Sigmoid colon (tissue), 7 donors: ENCODE data around the gene CRY1. TPM values are rescaled to one million over a fixed set of nuclear protein-coding genes. Genes with fewer than 3 reads are reported as not detected.

ENCODE experiments used
- DNase-seq: peaks from one replicate; pipeline ENCODE4 v3.0.0-alpha.2; 2019
- H3K27ac ChIP-seq, 4 donors: fragments of 200-600 bp; sonication (generic); one replicate each; pipeline ENCODE4 v1.5.1; 2016 to 2019; ENCODE audit warnings: mild to moderate bottlenecking in 1 of 4
- H3K27me3 ChIP-seq, 3 donors: fragments of 200-600 bp; sonication (generic); one replicate each; pipeline ENCODE4 v1.5.1; 2019; ENCODE audit warnings: mild to moderate bottlenecking in 1 of 3
- H3K36me3 ChIP-seq, 4 donors: fragments of 200-600 bp; sonication (generic); one replicate each; pipeline ENCODE4 v1.5.1; 2016 to 2019
- H3K4me1 ChIP-seq, 4 donors: fragments of 200-600 bp; sonication (generic); one replicate each; pipeline ENCODE4 v1.5.1; 2017 to 2019
- H3K4me3 ChIP-seq, 4 donors: fragments of 200-600 bp; sonication (generic); one replicate each; pipeline ENCODE4 v1.5.1; 2017 to 2019; ENCODE audit warnings: mild to moderate bottlenecking in 2 of 4, moderate library complexity in 1 of 4
- H3K9me3 ChIP-seq, 4 donors: fragments of 200-600 bp in 3 of 4; sonication (generic) in 3 of 4; one replicate each; pipeline versions ENCODE4 v1.5.1 to v1.6.1; 2013 to 2019
- CTCF ChIP-seq, 4 experiments: fragments of 450-650 bp in 3 of 4; fragments of 200-600 bp in 1 of 4; IDR thresholded peaks; one replicate each; pipeline ENCODE4 v1.5.1; 2016 to 2019; ENCODE audit warnings: antibody characterized with exemption in 4 of 4, mild to moderate bottlenecking in 3 of 4, moderate library complexity in 2 of 4
- EP300 ChIP-seq, 4 donors: sonication (generic); formaldehyde crosslinking; IDR thresholded peaks; one replicate each; pipeline ENCODE4 v1.6.1; 2017; ENCODE audit warnings: antibody characterized with exemption in 4 of 4
- POLR2A ChIP-seq, 2 donors: fragments of 450-650 bp; IDR thresholded peaks; one replicate each; pipeline ENCODE4 v1.6.1; 2016; ENCODE audit warnings: antibody characterized with exemption in 2 of 2, mild to moderate bottlenecking in 2 of 2, moderate library complexity in 2 of 2
- POLR2AphosphoS5 ChIP-seq, 4 donors: sonication (generic); formaldehyde crosslinking; IDR thresholded peaks; one replicate each; pipeline ENCODE4 v1.6.1; 2017; ENCODE audit warnings: antibody characterized with exemption in 4 of 4
- WGBS, 2 donors: extraction: QIAGEN DNeasy Blood & Tissue Kit; methylation state at CpG; one replicate each; pipeline ENCODE4 v1.1.7; 2013; 5-methylcytosine and 5-hydroxymethylcytosine counted together
- intact Hi-C: fragments of 100-400 bp; cut with DNase I; formaldehyde crosslinking; loops from one replicate; pipeline ENCODE4 v1.15.1; 2023
- polyA plus RNA-seq, 3 donors: library from polyadenylated mRNA; stranded (reverse); fragments of 200-250 nt; gene quantifications; one replicate each; pipeline ENCODE4 v1.2.3, GENCODE V29; 2013
- total RNA-seq, 4 donors: library from RNA; depleted of rRNA; stranded (reverse); fragments of >200 nt; gene quantifications; one replicate each; pipeline ENCODE4 v1.1.0, GENCODE V29; 2016
- donor health status: healthy with polysubstance abuse.
- donor health status: Bipolar disorder and iron deficiency.
- donor health status: healthy.

Gene CRY1
- total and polyA plus RNA-seq, 7 donors: 7.2 to 40.4 (median 20.3) TPM

DNA sequence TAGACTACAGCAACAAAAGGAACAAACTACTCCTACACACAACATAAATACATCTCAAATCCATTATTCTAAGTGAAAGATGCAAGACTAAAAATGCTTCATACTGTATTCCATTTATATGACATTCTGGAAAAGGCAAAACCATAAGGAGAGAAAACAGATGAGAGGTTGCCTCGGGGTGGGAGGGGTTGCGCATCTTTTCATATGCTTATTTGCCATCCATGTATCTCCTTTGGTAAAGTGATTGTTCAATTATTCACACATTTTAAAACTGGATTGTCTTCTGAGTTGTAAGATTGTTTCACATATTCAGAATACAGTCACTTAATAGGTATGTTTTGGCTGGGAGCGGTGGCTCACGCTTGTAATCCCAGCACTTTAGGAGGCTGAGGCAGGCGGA lies 142.8 kb downstream of the CRY1 start:
- 94 to 96% methylated on average over 5 of the region's 5 CpGs for WGBS, 2 donors
- DNase-seq: no peak
- Histone ChIP-seq H3K36me3 (no peaks in the 10 kb centered on the region), H3K9me3 (no peaks in the 10 kb centered on the region), H3K27ac (no peak overlapping the region), H3K4me1 (peaks cover 0 to 18% (median 13%) of the 10 kb centered on the region in 4 donors), H3K4me3 (no peak overlapping the region), H3K27me3 (no peaks in the 10 kb centered on the region)
- intact Hi-C loops: loop anchor here (10.0 kb wide), 1 partner anchor 176 kb away; the partner anchor contains the start of gene RIC8B
- TF ChIP-seq POLR2AphosphoS5 (IDR thresholded peaks at IDR 0.05): no peak
- TF ChIP-seq EP300 (IDR thresholded peaks at IDR 0.05): no peak
- no peak for TF ChIP-seq CTCF (IDR thresholded peaks at IDR 0.05)
- no peak for TF ChIP-seq POLR2A (IDR thresholded peaks at IDR 0.05)

- no peak for DNase-seq
- no peak overlapping the region for H3K27ac ChIP-seq
- H3K4me1 ChIP-seq: no peaks in the 10 kb centered on the region
- H3K27me3 ChIP-seq: no peaks in the 10 kb centered on the region
- no peak overlapping the region for H3K4me3 ChIP-seq
- TF ChIP-seq POLR2A (IDR thresholded peaks at IDR 0.05) (no peak), CTCF (IDR thresholded peaks at IDR 0.05) (no peak), POLR2AphosphoS5 (IDR thresholded peaks at IDR 0.05) (no peak), EP300 (IDR thresholded peaks at IDR 0.05) (no peak)
- no peaks in the 10 kb centered on the region for H3K36me3 ChIP-seq
- H3K9me3 ChIP-seq: no peaks in the 10 kb centered on the region
- intact Hi-C loops: no loop called here
Observed at GRCh38 chr12:106947461-106947860, 145.9 kb downstream of the CRY1 start.

DNA sequence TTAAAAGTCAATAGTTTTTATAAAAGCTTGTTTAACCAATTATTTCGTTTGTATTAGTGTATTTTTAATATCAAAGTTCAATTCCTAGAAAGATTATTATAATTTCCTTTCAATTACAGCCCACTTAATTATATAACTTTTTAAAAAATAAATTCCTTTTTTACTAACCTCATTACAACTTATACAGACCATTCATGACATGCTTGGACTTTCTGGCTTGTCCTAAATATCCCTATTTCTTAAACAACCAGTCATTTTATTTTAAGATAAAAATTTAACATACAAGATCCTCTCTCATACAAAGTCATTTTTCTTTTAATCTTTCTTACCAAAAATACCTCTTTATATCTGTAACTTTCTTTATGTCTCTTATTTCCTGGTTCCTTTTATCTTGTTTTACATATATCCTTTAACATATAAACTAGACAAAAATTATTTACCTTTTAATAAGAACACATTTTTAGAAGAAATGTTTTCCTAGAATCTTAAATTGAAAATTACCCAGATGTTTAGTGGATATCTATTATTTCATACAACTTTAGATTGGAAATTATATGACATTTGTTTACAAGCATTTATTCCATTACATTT lies 148.0 kb downstream of the CRY1 start:
- Histone ChIP-seq H3K4me3 (no peak overlapping the region), H3K36me3 (no peaks in the 10 kb centered on the region), H3K9me3 (no peaks in the 10 kb centered on the region), H3K27ac (no peak overlapping the region), H3K27me3 (no peaks in the 10 kb centered on the region), H3K4me1 (no peaks in the 10 kb centered on the region)
- TF ChIP-seq CTCF (IDR thresholded peaks at IDR 0.05) (no peak), EP300 (IDR thresholded peaks at IDR 0.05) (no peak), POLR2AphosphoS5 (IDR thresholded peaks at IDR 0.05) (no peak), POLR2A (IDR thresholded peaks at IDR 0.05) (no peak)
- 10 to 21% methylated on average over 1 of the region's 1 CpG for WGBS, 2 donors
- intact Hi-C loops: no loop called here
- DNase-seq: no peak

DNA sequence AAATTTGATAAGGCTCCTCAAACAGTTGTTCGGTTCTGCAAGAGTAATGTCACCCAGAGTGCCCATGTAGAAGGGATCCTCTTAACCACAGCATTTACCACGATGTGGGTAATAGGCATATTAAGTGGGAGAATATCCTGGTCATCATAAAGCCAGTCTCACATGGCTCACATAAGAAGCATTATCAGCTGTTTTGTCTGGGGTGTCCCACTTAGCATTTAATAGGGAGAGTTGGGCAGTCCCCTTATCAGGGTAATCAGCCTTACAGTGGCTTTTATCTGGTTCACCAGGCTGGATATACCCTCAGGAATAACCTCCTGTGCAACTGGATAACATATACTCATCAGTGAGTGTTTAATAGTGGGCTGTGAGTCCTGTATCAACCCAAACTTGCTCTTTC lies 150.6 kb downstream of the CRY1 start:
- TF ChIP-seq POLR2A (IDR thresholded peaks at IDR 0.05): no peak
- no peak for TF ChIP-seq POLR2AphosphoS5 (IDR thresholded peaks at IDR 0.05)
- no peak for TF ChIP-seq CTCF (IDR thresholded peaks at IDR 0.05)
- TF ChIP-seq EP300 (IDR thresholded peaks at IDR 0.05): no peak
- intact Hi-C loops: no loop called here
- 88 to 89% methylated on average over 2 of the region's 2 CpGs for WGBS, 2 donors
- Histone ChIP-seq H3K4me1 (no peaks in the 10 kb centered on the region), H3K27ac (no peak overlapping the region), H3K9me3 (no peaks in the 10 kb centered on the region), H3K27me3 (no peaks in the 10 kb centered on the region), H3K36me3 (no peaks in the 10 kb centered on the region), H3K4me3 (no peak overlapping the region)
- DNase-seq: no peak
